Astrocyte of the hippocampus (primary cell): ENCODE measurements around the gene DUSP7.

Source experiments
- DNase-seq: peaks from one replicate; pipeline ENCODE4 v3.0.0; 2011; ENCODE audit warnings: low read depth, low spot score

DUSP7 gene

GRCh38 chr3:52010431-52010830 lies 45.9 kb downstream of the DUSP7 start:
- no peak for DNase-seq

GRCh38 chr3:52007291-52007690 lies 49.1 kb downstream of the DUSP7 start:
- DNase-seq, result no peak

- DNase-seq, result no peak
These were observed 49.6 kb downstream of the DUSP7 start for GRCh38 chr3:52006820-52007133.

GRCh38 chr3:52006017-52006819 lies 50.2 kb downstream of the DUSP7 start:
- no peak for DNase-seq

- peak; percentile 59 for DNase-seq
These were observed 50.8 kb downstream of the DUSP7 start for GRCh38 chr3:52005571-52005986.

GRCh38 chr3:52004906-52005395 lies 51.4 kb downstream of the DUSP7 start:
- no peak for DNase-seq

- DNase-seq, result peak; percentile 77
These were observed 52.1 kb downstream of the DUSP7 start for GRCh38 chr3:52004163-52004787.

- DNase-seq, result no peak
These were observed 53.6 kb downstream of the DUSP7 start for GRCh38 chr3:52002748-52003147.

GRCh38 chr3:52001443-52001974 lies 54.9 kb downstream of the DUSP7 start:
- peak; percentile 85 for DNase-seq

- no peak for DNase-seq
These were observed 56.5 kb downstream of the DUSP7 start for GRCh38 chr3:51999846-52000245.
